SK-N-DZ (cell line): ENCODE results near the gene STK24.
A peak's percentile ranks its signal among the peaks of the same experiment; 100 is the strongest.

Experiments
- DNase-seq: peaks from one replicate; pipeline ENCODE4 v3.0.0-alpha.2; 2015; ENCODE audit warnings: low spot score

Gene STK24

DNA sequence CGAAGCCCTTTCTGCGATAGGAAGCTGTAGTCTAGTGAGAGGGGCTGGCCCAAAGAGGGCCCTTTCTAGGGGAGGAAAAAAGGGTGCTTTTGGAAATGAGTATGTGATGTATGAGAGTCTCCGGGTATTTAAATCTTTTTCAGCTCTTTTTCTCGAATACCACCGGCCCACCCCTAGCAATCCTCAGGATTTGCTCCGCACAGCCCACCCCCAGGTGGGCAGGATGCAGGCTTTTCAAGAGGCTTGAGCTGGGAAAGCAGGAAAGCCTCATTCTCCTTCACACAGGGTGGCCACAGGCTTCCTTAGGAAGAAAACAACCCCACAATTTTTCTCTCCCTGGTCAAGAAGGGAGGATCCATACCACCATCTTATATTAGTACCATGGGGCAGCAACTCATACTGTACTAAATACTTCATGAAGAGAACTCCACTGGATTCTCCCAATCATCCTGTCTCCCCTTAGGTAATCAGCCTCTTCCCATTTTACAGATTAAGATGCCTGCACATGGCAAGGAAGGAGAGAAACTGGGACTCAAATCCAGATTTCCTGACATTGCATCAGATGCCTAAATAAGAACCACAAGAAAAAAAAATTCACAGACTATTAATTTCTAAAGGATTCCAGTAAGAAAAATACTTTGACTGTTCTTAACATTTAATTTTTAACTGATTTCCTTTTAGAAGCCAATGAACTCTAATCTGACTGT is 84.4 kb downstream of the STK24 start:
- no peak for DNase-seq

DNA sequence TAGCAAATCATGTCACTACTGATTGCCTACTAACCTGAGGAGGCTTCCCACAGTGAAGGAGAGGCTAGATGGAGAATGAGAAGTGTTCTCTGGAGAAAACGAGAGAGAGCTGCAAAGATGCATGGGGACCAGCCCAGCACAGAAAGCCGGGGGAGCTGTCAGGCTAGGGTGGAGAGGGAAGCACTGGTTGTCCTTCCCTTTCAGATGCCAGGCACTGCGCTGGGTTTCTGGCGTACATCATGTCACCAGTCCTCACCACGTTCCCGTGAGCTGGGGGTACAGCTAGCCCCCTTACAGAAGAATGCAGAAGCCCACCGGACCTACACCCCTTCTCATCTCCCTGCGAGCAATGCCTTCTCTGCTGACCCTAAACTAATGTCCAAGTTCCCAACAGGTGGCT is 86.0 kb downstream of the STK24 start:
- DNase-seq, result no peak

DNA sequence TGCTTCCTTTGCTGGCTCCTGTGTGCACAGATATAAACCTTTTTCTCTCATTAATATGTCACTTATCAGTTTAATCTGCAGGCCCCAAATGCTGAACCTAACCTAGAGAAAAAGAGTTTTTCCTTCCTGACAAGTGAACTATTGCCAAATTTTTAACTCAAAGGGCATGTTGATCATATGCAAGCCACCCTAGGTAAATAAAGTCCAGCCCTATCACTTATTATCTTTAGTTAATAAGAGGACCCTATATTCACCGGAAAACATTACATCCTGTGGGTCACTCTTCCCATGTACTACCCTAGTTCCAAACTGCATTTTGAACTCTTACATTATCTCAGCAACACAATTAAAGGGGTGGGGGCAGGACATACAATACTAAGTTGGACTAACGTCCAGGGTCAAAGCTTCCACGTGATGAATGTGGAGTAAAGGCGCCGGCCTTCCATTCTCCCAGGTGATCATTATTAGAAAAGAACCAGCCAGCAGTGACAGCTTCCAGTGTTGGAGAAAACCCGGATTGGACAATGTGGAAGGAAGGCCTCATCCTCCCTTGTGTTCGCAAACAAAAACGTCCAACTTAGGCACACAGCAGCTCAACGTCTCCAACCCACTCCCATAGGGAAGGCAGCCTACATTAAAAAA is 86.6 kb downstream of the STK24 start:
- no peak for DNase-seq

DNA sequence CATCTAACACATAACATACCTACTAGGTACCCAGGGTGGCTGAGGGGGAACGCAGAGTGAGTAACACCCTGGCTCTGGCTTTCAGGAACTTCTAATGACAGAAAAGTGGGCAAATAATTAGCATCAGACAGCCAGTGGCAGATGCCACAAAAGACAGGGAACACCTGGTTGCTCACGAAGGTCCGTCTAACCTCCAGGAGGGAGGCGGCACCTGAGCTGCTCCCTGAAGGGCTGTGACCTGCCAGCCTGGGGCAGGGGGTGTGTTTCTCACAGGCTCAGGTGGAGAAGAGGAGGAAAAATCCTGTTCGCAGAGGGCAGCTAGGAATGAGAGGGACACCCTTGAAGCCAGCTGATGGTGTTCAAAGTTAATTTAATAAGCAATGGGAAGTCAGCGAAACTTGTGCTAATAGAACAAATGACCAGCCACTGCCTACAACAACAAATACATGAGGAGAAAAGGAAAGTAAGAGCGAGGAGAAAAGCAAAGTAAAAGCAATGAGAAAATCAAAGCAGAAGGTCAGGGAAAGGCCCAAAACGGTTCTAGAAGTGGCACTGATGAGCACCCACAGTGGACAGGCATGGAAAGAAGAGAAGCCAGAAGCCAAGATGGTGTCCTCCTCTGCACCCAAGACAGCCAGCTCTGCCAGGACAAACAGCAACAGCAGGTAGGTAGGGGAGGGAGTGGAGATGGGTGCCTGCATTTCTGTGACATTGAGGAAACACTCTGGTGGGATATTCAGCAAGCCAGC is 87.3 kb downstream of the STK24 start:
- no peak for DNase-seq

DNA sequence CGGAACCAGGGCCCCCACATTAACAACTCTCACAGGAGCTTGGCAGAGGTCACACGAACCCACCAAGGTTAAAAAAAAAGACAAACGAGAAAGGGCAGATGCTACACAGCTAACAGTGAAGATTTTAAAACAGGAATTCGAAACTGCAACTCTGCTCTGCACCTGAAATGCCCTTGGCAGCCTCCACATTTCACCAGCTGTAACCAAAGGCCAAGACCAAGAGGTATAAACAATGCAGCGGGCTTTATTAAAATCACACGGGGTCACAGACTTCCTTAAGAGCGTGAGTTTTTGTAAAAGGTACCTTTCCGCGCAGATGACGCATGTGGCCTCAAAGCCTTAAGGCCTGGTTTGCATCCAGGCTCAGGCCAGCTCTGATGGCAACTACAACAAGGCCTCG is 88.2 kb downstream of the STK24 start:
- DNase-seq, result no peak

DNA sequence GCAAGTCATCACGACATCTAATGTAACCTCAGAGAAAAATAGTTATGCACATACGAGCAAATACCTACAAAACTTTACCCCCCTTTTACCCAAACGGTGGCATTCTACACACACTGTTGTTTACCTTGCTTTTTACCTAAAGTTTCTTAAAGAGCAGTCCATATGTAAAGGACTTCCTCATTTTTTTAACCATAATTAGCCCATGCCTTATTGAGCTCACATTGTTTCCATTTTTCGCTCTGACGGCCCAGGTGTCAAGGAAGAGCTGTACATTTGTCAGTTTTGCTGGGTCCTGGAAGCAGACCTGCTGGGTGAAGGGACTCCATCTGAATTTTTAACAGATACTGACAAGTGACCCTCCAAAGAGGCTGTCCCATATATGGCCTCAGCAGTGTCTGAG is 89.4 kb downstream of the STK24 start:
- DNase-seq, result no peak

DNA sequence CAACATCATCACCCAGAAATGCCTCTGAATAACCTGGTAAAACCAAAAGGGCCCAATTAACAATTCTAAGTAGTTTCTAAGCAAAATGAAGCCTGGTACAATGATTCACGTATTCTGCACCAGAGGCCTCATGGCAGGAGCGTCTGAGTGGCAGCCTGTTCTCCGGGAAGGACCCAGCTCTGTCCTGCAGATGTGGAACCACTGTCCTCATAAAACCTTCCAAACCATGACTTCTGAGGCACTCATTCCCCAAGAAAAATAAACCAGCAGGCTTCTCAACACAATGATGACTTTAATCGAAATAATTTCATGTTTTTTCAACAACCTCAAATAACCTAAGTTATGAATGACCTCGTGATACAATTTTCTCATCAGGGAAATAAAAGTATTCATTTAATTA is 89.9 kb downstream of the STK24 start:
- DNase-seq, result no peak

DNA sequence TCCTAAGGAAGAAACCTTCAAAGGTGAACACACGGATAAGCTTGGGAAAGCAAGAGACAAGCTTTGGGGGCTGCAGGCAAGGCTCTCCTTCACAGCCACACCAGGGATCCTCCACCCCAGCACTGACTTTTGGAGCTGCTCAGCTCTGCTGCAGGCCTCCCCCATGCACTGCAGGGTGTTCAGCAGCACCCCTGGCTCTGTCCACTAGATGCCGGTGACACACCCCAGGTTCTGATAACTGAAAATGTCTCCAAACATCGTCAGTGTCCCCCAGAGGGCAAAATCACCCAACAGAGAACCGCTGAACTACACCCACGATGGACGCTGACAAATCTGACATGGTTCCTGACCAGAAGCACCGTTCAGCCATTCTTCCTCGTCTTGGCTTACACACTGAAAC is 90.5 kb downstream of the STK24 start:
- no peak for DNase-seq

DNA sequence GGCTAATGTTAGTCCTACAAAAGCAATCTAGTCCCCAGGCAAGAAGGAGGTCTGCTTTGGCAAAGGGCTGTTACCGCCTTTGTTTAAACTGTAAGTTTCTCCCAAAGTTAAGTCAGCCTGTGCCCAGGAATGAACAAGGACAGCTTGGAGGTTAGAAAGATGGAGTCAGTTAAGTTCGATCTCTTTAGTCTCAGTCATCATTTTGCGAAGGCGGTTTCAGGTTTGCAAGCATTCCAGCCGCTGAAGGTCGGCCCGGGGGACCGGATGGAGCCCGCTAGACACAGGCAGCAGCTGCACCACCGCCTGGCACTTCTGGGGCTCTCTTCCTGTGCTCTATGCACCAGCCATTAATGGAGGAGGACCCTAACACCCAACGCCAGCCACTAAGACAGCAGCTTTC is 91.3 kb downstream of the STK24 start:
- DNase-seq, result no peak

DNA sequence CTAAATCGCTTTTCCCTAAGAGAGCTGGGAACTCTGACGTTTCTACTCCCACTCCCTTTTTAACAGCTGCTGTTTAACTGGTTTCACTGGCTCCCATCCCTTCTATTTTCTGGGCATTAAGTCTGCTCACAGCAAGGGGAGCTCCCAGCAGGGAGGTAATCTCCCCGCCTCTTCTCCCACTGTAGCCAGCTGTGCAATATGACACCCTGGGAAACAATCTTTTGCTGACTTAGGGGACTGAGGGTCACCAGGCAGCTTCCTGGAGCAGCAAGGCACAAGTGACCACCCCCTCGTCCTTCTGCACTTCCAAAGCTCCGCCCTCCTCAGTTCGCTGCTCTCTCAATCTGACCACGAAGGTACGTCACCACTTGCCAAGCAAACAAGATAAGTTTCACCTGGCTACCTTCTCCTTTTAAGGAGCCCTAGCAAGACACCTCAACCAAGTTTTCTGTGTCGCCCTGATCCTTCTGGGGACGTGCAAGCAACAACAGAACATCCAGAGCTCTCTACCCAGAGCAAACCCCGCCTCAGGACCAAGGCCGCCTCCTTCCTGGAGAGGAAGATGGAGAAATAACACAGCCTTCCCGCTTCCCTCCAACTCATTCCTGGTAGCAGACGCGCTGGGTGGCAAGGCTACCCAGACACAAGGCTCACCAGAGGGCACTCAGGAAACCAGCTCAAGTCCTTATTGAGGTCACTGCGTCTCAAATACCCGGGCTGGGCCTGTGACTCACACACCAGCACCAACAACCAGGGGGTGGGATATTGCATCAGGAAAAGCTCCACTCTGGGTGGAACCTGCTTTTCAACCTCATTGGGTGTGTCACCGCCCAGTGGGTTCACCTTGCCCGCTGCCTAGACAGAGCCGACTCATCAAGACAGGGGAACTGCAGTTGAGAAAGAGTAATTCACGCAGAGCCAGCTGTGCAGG is 92.4 kb downstream of the STK24 start:
- peak; percentile 76 for DNase-seq

DNA sequence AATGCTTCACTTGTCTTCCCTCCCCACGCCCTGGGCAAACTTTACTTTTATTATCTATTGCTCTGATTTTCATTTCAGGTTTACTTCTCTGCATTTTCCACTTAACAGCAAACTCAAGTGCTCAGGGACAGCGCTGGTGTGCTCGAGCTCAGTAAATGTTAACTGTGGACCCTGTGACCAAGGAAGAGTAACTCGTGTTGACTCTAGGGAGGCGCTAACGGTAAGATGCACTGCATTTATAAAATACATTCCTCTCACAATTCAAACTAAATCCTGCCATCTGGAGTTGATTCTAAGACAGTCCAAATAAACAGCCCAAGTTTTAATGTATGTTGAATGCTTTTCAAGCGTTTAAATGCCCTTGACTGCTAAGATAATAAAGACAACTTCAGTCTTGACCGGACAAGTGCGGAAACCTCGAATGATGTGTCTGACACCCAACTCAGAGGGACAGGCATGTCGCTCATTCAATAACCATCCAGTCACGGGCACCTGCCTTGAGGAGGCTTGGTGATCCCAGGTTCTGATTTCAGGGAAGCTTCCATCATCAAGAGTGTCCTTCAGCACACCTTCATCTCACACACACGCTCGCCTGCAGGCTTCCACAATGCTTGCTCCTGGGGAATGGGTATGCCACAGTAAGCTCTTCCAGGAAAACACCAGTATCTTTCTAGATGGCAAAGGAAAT is 93.2 kb downstream of the STK24 start:
- DNase-seq, result no peak

DNA sequence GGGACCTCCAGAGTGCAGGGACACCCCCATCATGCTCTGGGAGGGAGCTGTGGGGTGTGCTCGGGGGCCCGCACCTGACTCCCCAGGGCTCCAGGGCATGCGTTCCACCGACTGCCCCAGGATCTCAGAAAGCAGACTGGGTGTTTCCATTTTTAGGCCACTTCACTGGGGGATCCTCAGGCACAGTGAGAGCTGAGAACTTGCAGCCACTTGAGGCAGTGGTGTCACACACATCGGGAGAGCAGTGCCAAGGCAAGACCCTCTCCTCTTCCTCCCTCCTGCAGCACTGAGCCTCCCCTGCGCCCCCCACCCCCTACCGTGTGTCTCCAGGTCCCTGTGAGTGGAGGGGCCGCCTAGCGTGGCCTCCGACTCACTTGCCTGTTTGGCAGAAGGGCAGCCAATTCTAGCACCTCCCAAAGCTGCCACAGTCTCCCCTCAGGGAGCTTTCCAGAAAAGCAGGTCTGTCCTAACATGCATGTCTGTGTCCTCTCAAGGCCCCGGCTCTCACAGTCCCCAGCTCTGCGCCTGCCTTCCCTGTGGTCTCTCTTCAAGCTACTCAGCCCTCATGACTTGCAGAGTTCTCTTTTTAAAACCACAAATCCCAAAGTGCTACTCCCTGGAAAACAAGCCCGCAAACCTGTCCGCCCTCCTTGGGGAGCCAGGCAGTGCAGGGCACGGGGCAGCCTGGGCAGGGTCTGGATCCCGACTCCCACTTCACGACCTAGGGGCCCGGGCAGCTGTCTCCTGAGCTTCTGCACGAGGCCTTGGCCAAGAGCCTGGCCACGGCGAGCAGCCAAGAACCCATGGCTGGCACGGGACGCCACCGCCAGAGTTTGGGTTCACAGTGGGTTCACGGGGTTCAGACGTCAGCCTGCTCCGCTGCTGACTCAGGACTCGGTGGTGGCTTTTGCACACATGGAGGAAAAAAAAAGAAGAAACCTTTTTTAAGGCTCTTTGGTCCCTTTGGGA is 94.1 kb downstream of the STK24 start:
- DNase-seq, result no peak

DNA sequence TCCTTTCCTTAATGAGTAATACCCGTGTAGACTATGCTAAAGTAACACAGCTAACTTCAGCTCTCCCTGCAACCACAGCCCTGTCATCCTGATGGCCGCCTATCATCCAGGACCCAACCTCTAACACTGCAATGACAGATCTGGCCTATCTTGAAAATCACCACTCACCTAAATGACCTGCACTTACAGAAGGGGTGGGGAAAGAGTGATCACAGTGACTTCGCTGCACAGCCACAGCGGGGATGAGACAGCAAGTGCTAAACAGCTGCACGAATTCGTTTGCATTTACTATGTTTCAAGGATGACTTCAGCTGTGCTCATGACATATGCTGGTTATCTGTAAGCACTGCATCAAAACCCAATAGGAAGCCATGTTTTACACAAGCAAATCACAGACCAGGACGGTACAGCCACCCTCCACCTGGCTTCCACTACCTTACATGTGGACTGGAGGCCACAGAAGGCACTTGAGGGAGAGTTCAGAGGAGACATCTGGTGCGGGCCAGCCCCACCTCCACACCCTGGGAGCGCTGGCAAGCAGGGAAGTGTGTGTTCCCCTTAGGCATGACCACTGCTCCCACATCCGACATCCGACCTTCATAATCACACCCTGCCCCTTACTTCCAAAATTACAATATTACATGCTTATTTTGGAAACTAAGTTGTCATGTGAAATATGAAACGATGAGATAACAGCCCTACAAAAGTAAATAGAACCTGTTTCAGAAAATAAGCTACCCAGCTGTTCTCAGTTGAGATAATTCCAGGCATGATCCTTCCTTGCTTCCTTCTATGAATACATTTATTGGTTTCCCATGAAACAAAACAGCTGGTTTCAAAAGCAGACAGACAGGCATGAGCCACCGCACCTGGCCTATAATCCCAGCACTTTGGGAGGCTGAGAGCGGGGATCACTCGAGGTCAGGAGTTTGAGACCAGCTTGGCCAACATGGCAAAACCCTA is 95.7 kb downstream of the STK24 start:
- DNase-seq, result peak; percentile 23

DNA sequence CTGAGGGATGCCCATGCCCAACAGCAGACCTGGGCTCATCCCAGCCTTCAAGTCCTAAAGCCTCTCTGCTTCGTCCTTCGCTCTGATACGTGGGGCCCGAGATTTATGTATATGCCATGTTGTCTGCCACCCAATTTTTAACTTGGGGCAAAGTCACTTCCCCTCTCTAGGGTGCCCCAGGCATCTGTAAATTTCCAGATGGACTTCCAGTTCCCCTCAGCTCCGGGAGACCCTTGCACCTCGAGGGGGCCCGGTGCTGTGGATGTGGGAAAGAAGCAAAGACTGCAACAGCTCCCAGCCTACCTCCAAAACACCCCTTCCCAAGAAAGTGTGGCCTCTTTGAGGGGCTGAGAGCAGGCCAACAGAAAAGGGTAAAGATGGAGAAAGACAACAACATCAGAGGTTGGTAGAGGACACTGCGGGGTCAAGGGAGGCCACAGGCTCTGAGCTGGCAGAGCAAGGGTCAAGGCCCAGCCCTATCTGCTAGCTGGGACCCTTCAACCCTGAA is 97.4 kb downstream of the STK24 start:
- DNase-seq, result no peak

DNA sequence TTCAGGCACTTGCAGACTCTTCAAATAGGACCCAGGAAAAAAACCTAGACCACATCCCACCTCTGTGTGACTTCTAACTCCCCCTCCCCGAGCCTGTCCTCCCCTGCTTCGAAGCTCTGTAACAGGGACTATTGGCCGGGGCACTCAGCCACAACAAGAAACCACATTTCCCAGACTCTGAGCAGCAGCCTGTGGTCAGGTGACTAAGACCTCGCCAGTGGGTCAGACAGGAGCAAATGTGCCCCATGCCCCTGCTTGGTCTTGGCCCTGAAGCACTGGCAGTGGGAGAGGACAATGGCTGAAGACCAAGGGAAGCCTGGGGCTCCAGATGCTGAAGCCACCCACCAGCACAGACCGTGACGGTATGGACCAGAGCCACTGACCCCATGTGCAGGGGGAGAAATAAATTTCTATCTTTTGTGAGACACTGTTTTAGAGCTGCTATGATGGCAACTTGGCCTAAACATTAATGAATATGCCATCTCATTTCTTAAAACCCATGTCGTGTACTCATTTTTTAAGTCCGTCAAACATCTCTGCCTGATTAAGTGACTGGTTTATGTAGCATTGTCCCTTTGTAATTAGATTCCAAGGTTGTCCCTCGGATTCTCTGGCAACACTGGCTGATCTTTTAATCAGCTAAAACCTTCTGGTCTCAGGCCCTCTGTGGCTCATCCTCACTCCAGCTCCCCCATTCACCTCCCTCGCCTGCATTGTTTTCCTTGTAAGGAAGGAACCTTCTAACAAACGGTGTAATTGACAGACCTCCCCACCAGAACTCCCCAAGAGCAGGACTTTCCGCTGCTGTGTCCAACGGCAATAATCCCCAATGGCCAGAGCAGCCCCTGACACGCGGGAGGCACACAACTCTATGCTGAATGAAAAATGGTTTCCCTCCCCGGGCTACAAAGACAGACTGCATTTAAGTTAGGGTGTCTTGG is 98.4 kb downstream of the STK24 start:
- peak; percentile 78 for DNase-seq

DNA sequence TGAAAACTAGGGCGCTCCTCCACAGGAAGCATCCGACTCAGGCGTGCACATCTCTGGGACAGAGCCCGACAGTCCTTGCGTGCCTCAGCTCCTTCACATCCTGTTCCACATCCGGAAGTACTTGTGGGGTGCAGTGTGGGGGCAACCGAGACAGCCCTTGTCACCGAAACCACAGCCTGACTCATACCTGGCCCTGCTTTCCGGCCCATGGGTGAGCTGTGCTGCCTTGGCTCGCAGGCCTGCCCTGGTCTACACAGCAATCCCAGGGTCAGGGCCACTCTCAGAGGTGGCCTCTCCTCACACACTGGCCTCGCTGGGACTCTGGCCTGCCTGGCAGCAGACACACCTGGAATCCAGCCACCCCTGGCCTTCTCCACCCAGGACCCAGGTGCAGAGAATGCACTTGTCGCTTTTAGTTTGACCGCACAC is 100.4 kb downstream of the STK24 start:
- DNase-seq, result no peak

DNA sequence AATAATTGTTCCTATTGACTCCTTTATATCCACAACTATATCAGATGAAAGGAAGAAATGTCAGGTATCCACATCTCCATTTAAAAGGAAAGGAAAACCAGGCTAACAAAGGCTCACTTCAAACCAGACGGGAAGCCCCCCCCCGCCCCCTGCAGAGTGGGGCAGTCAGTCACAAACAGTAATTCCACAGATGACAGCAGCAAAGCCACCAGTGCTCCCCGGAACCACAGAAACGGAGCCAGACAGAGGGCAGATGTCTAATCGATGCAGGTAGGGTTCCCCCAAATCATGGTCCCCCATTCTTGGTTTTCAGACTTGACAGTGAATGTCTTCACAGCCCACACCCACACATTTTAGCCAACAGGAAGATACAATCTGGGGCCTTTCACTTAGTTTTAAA is 100.8 kb downstream of the STK24 start:
- no peak for DNase-seq
